ENCODE data around the gene GID4. TPM values are rescaled to one million over a fixed set of nuclear protein-coding genes. Genes with fewer than 3 reads are reported as not detected.

The GID4 gene
- total RNA-seq: 10.3 and 10.9 TPM in 2 replicates

DNA sequence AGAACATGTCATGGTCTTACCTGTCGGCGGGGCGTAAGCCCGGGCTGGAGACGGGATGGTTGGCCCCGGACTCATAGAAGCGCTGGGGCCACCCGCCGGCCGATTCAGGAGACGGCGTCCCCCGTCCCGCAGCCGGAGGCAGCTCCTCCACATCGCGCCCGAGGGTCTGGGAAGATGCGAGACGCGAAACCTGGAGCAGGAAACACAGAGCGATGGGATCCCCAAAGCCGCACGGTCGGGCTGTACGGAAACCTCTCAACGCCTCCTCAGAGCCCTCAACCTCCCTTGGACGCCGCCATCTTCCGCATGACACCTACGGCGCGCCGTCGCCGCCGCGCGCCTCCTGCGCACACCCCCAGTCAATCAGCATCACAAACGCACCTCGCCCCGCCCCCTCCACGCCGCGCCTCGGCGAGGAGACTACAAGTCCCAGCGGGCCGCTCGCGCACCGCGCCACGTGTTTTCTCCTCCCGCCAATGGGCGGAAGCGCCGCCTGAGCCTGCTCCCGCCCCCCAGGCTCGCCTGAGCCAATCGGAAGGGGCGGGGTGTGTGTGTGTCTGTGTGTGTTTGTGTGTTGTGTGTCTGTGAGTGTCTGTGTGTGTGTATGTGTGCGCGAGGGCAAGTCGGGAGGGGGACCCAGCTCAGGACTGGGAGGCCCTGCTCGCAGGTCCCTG is at the start of gene GID4, which contains the start of gene ATPAF2:
TSS of gene GID4 (plus strand) at position 548 of the 674 bp plus-strand sequence. CDS start at position 605, 57 bp downstream.
TSS of gene ATPAF2 (minus strand) at position 308 of the 674 bp plus-strand sequence. CDS start at position 153, 155 bp downstream.

DNA sequence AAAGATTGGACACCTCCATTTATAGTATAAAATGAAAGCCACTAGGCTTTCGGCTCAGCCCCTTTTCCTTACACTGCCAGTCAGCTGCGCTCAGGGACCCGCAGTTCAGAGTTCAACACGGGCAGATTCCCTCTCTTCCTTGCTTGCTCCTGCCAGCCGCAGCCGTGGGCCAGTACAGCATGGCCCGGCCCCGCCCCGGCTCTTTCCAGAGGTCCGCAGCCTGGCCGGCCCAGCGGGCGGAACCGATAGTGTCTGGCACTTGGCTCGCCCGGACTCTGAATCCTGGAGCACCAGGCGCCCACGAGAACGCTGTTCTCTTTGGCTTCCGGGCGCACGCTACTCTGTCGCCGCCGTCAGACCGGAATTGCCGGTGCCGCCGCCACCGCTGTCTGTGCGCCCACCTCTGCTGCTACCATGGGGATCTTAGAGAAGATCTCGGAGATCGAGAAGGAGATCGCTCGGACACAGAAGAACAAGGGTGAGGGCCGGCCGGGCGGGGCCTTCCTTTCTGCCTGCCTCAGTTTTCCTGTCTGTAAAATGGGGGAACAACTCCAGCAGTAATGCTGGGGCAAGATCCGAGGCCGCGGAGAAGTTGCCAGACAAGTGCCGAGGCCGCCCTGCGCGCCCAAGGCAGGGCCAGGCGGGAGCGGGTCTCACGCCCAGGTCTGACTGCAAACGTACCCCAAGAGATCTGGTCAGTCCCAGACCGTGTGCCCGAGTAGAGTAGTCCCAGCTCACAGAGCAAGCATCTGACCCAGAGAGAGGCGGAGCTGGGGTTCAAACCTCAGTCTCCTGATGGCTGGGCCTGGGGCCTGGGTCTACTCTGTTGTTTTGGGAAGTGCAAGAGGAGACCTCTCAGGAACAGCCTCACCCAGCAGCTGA is 48.6 kb downstream of the GID4 start, which contains the start of gene DRG2:
TSS of gene DRG2 (plus strand) at position 339 of the 882 bp plus-strand sequence. CDS start at position 415, 76 bp downstream.

GRCh38 chr17:18108401-18109312 is 69.4 kb downstream of the GID4 start, which contains the start of gene MYO15A:
Gene MYO15A (plus strand): TSS chr17:18108756. CDS start chr17:18118801, 10,045 bp downstream.

Other genes starting within 250 kb of the GID4 start
- gene SREBF1, start 202.4 kb upstream of the GID4 start, total RNA-seq: 44.9 and 52.7 TPM in 2 replicates
- gene TOM1L2, start 67.0 kb upstream of the GID4 start, total RNA-seq: 21.3 and 27.4 TPM in 2 replicates
- 0.87 and 2.0 TPM in 2 replicates for gene DRC3, start 66.5 kb upstream of the GID4 start, total RNA-seq
- 8.9 and 22.7 TPM in 2 replicates for gene ATPAF2, start 240 bp upstream of the GID4 start, total RNA-seq
- 30.1 and 32.1 TPM in 2 replicates for gene DRG2, start 48.5 kb downstream of the GID4 start, total RNA-seq
- gene MYO15A, start 69.3 kb downstream of the GID4 start, total RNA-seq: 2.0 and 3.1 TPM in 2 replicates
- gene ALKBH5, start 144.4 kb downstream of the GID4 start, total RNA-seq: 130 and 144 TPM in 2 replicates
- 42.2 and 46.9 TPM in 2 replicates for gene LLGL1, start 186.2 kb downstream of the GID4 start, total RNA-seq
- gene FLII, start 219.3 kb downstream of the GID4 start, total RNA-seq: 181 and 190 TPM in 2 replicates
- 13.4 and 13.6 TPM in 2 replicates for gene MIEF2, start 221.3 kb downstream of the GID4 start, total RNA-seq

Data from cardiac ventricle fibroblast (primary cell).